ENCODE measurements around the gene NFATC2.

- TF ChIP-seq POLR2AphosphoS5 (IDR thresholded peaks at IDR 0.05) (no peak), CTCF (IDR thresholded peaks at IDR 0.05) (no peak), POLR2A (IDR thresholded peaks at IDR 0.05) (no peak)
Observed at GRCh38 chr20:51583073-51583472, 40.6 kb upstream of the NFATC2 start.

Measured in breast epithelium (tissue), 3 donors.